Measurements from ENCODE around the gene GRID2. TPM values are rescaled to one million over a fixed set of nuclear protein-coding genes. Genes with fewer than 3 reads are reported as not detected.
"Not testable (repeated sequence)": the region's sequence is repeated elsewhere in the genome, so short reads cannot be mapped to it uniquely, and the experiment has no call there.

Gene GRID2
- total and polyA plus RNA-seq, 2 donors from 2014 or later: 0.19 TPM; not detected in 1

GRCh38 chr4:93660036-93660435 lies 1356.3 kb downstream of the GRID2 start:
- DNase-seq (no peak), FAIRE-seq (no peak)
- no peaks in the 10 kb centered on the region for H3K27me3 ChIP-seq (ENCODE audit: control insufficient read depth, insufficient read depth, low read length)
- no peaks in the 10 kb centered on the region for H3K9me3 ChIP-seq (ENCODE audit: control insufficient read depth in 2 of 3, insufficient read depth in 1 of 3, low read length in 3 of 3)
- no peak overlapping the region for H3K27ac ChIP-seq (ENCODE audit: low read depth in 2 of 2, low read length in 2 of 2)
- H3K4me3 ChIP-seq (ENCODE audit: low read length in 3 of 3): no peak overlapping the region
- H3K9ac ChIP-seq (ENCODE audit: low read length in 3 of 3): no peak overlapping the region
- H3K36me3 ChIP-seq (ENCODE audit: control insufficient read depth in 2 of 3, insufficient read depth in 3 of 3, low read length in 3 of 3): no peaks in the 10 kb centered on the region
- intact Hi-C loops (cut with DNase I): no loop called here
- no peaks in the 10 kb centered on the region for H3K4me1 ChIP-seq (ENCODE audit: control insufficient read depth in 2 of 3, insufficient read depth in 2 of 3, low read depth in 1 of 3, low read length in 3 of 3)
- no peak for TF ChIP-seq CTCF (IDR thresholded peaks at IDR 0.05; ENCODE audit: borderline replicate concordance, extremely low read depth, insufficient read depth)

- no peak for TF ChIP-seq CTCF (IDR thresholded peaks at IDR 0.05; ENCODE audit: borderline replicate concordance, extremely low read depth, insufficient read depth)
- Histone ChIP-seq H3K9ac (ENCODE audit: low read length in 3 of 3) (no peak overlapping the region), H3K4me3 (ENCODE audit: low read length in 3 of 3) (no peak overlapping the region), H3K4me1 (ENCODE audit: control insufficient read depth in 2 of 3, insufficient read depth in 2 of 3, low read depth in 1 of 3, low read length in 3 of 3) (no peaks in the 10 kb centered on the region), H3K36me3 (ENCODE audit: control insufficient read depth in 2 of 3, insufficient read depth in 3 of 3, low read length in 3 of 3) (no peaks in the 10 kb centered on the region), H3K9me3 (ENCODE audit: control insufficient read depth in 2 of 3, insufficient read depth in 1 of 3, low read length in 3 of 3) (no peaks in the 10 kb centered on the region), H3K27ac (ENCODE audit: low read depth in 2 of 2, low read length in 2 of 2) (no peak overlapping the region), H3K27me3 (ENCODE audit: control insufficient read depth, insufficient read depth, low read length) (no peaks in the 10 kb centered on the region)
- FAIRE-seq (no peak), DNase-seq (no peak)
- intact Hi-C loops (cut with DNase I): no loop called here
Measured at GRCh38 chr4:93670434-93670833, 1366.7 kb downstream of the GRID2 start.

- no peak overlapping the region for H3K4me3 ChIP-seq (ENCODE audit: low read length in 3 of 3)
- no peaks in the 10 kb centered on the region for H3K27me3 ChIP-seq (ENCODE audit: control insufficient read depth, insufficient read depth, low read length)
- H3K36me3 ChIP-seq (ENCODE audit: control insufficient read depth in 2 of 3, insufficient read depth in 3 of 3, low read length in 3 of 3): no peaks in the 10 kb centered on the region
- intact Hi-C loops (cut with DNase I): no loop called here
- DNase-seq (no peak), FAIRE-seq (no peak)
- no peaks in the 10 kb centered on the region for H3K4me1 ChIP-seq (ENCODE audit: control insufficient read depth in 2 of 3, insufficient read depth in 2 of 3, low read depth in 1 of 3, low read length in 3 of 3)
- no peaks in the 10 kb centered on the region for H3K9me3 ChIP-seq (ENCODE audit: control insufficient read depth in 2 of 3, insufficient read depth in 1 of 3, low read length in 3 of 3)
- H3K27ac ChIP-seq (ENCODE audit: low read depth in 2 of 2, low read length in 2 of 2): no peak overlapping the region
- no peak overlapping the region for H3K9ac ChIP-seq (ENCODE audit: low read length in 3 of 3)
- TF ChIP-seq CTCF (IDR thresholded peaks at IDR 0.05; ENCODE audit: borderline replicate concordance, extremely low read depth, insufficient read depth): no peak
Measured at GRCh38 chr4:93671093-93671492, 1367.3 kb downstream of the GRID2 start.

GRCh38 chr4:93676937-93677336 lies 1373.2 kb downstream of the GRID2 start:
- H3K9ac ChIP-seq (ENCODE audit: low read length in 3 of 3); FAIRE-seq: not testable (repeated sequence)

More at GRCh38 chr4:93676937-93677336, 1373.2 kb downstream of the GRID2 start:
- H3K9me3 ChIP-seq (ENCODE audit: control insufficient read depth in 2 of 3, insufficient read depth in 1 of 3, low read length in 3 of 3); H3K4me3 ChIP-seq (ENCODE audit: low read length in 3 of 3); H3K27me3 ChIP-seq (ENCODE audit: control insufficient read depth, insufficient read depth, low read length); H3K27ac ChIP-seq (ENCODE audit: low read depth in 2 of 2, low read length in 2 of 2); DNase-seq; H3K36me3 ChIP-seq (ENCODE audit: control insufficient read depth in 2 of 3, insufficient read depth in 3 of 3, low read length in 3 of 3); H3K4me1 ChIP-seq (ENCODE audit: control insufficient read depth in 2 of 3, insufficient read depth in 2 of 3, low read depth in 1 of 3, low read length in 3 of 3); intact Hi-C loops (cut with DNase I): not testable (repeated sequence)

Measured in kidney (tissue), 14 donors.